H1 (cell line): ENCODE data around the gene TNFRSF8. TPM values are rescaled to one million over a fixed set of nuclear protein-coding genes. Genes with fewer than 3 reads are reported as not detected.

Source experiments
- CTCF ChIA-PET: fragments of 300-600 bp; sonication (Branson Sonifier 250); formaldehyde crosslinking; loops from one replicate; lab custom pipeline; 2021; ENCODE audit not compliant: partially characterized antibody; lab: Charles Lee
- POLR2A ChIA-PET: fragments of 300-600 bp; sonication (Branson Sonifier 250); formaldehyde crosslinking; loops from one replicate; lab custom pipeline; 2021; ENCODE audit warnings: inconsistent platforms; ENCODE audit not compliant: partially characterized antibody; lab: Charles Lee
- DNase-seq, 2 experiments: peaks; one replicate each; pipeline versions ENCODE4 v3.0.0 to v3.0.0-alpha.2; 2010 to 2022; ENCODE audit warnings: low spot score in 2 of 2, low read depth in 1 of 2, mixed read lengths in 1 of 2
- FAIRE-seq: peaks from 2 replicates; lab custom pipeline; 2011; peaks lifted over from hg19 to GRCh38; lab: Jason Lieb, UNC
- H2AFZ ChIP-seq: 2 replicates; pipeline ENCODE4 v1.8.1; 2012; ENCODE audit warnings: low read length, inconsistent platforms
- H2AK5ac ChIP-seq: 2 replicates; pipeline ENCODE4 v1.6.1; 2013; ENCODE audit warnings: low read depth, low read length
- H2BK120ac ChIP-seq: replicated peaks from 2 replicates; pipeline ENCODE3; 2013; ENCODE audit warnings: low read depth, low read length, inconsistent platforms
- H2BK12ac ChIP-seq: 2 replicates; pipeline ENCODE4 v1.6.1; 2013; ENCODE audit warnings: low read depth, low read length
- H2BK15ac ChIP-seq: 2 replicates; pipeline ENCODE4 v1.6.1; 2013; ENCODE audit warnings: low read length
- H2BK20ac ChIP-seq: 2 replicates; pipeline ENCODE4 v1.6.1; 2013; ENCODE audit warnings: low read length
- H2BK5ac ChIP-seq: 2 replicates; pipeline ENCODE4 v1.6.1; 2013; ENCODE audit warnings: low read depth, low read length
- H3K14ac ChIP-seq: 2 replicates; pipeline ENCODE4 v1.6.1; 2013; ENCODE audit warnings: inconsistent platforms; ENCODE audit not compliant: insufficient read length
- H3K18ac ChIP-seq: 2 replicates; pipeline ENCODE4 v1.6.1; 2013; ENCODE audit warnings: low read length; ENCODE audit errors: extremely low read depth
- H3K23ac ChIP-seq: 2 replicates; pipeline ENCODE4 v1.6.1; 2013; ENCODE audit warnings: inconsistent platforms; ENCODE audit not compliant: insufficient read length
- H3K23me2 ChIP-seq: 2 replicates; pipeline ENCODE4 v1.6.1; 2013; ENCODE audit warnings: low read depth, low read length
- H3K27ac ChIP-seq: 2 replicates; pipeline ENCODE4 v1.6.1; 2011; ENCODE audit warnings: low read depth, low read length, inconsistent platforms
- H3K27me3 ChIP-seq, 4 experiments: replicated peaks in 1 of 4; 1 replicate in 1 of 4; 2 replicates in 3 of 4; pipeline versions ENCODE4 v1.6.1 to v1.8.1; 2011 to 2013; ENCODE audit warnings: low read length in 3 of 4, mild to moderate bottlenecking in 3 of 4, inconsistent platforms in 2 of 4, mixed read lengths in 2 of 4, moderate library complexity in 1 of 4; ENCODE audit not compliant: control insufficient read depth in 3 of 4, insufficient read depth in 3 of 4; ENCODE audit errors: extremely low read depth in 1 of 4
- H3K36me3 ChIP-seq, 4 experiments: 2 replicates each; pipeline versions ENCODE4 v1.6.1 to v1.8.1; 2011 to 2013; ENCODE audit warnings: mild to moderate bottlenecking in 4 of 4, low read length in 3 of 4, moderate library complexity in 2 of 4, control low read depth in 1 of 4, inconsistent platforms in 1 of 4; ENCODE audit not compliant: insufficient read depth in 4 of 4, control insufficient read depth in 2 of 4
- H3K4ac ChIP-seq: replicated peaks from 2 replicates; pipeline ENCODE3; 2013; ENCODE audit warnings: low read length, low read depth, mixed read lengths, inconsistent platforms; ENCODE audit not compliant: insufficient read length
- H3K4me1 ChIP-seq, 4 experiments: replicated peaks in 1 of 4; 1 replicate in 1 of 4; 2 replicates in 3 of 4; pipeline versions ENCODE4 v1.6.1 to v1.8.1; 2011 to 2013; ENCODE audit warnings: low read length in 3 of 4, inconsistent platforms in 2 of 4, mixed read lengths in 1 of 4; ENCODE audit not compliant: insufficient read depth in 4 of 4, control insufficient read depth in 3 of 4
- H3K4me2 ChIP-seq, 2 experiments: 2 replicates each; pipeline versions ENCODE4 v1.6.1 to v1.8.1; 2011 to 2013; ENCODE audit warnings: low read depth in 2 of 2, low read length in 2 of 2, control low read depth in 1 of 2, inconsistent platforms in 1 of 2, mild to moderate bottlenecking in 1 of 2; ENCODE audit not compliant: insufficient read depth in 1 of 2
- H3K4me3 ChIP-seq, 4 experiments: fragments of 200-600, 300-600 bp in 1 of 4; sonication (generic), shearing (Covaris generic), sonication (Bioruptor Twin) in 1 of 4; 2 replicates each; pipeline versions ENCODE4 v1.5.1 to v1.8.1; 2011 to 2016; ENCODE audit warnings: low read length in 4 of 4, low read depth in 3 of 4, control low read depth in 2 of 4, inconsistent platforms in 2 of 4, mild to moderate bottlenecking in 2 of 4, mixed read lengths in 1 of 4, moderate library complexity in 1 of 4; ENCODE audit not compliant: insufficient read depth in 2 of 4; ENCODE audit errors: extremely low read depth in 1 of 4
- H3K56ac ChIP-seq: replicated peaks from 2 replicates; pipeline ENCODE3; 2013; ENCODE audit warnings: low read depth, mild to moderate bottlenecking, mixed read lengths, low read length, inconsistent platforms; ENCODE audit not compliant: insufficient read length
- H3K79me1 ChIP-seq: 2 replicates; pipeline ENCODE4 v1.6.1; 2013; ENCODE audit warnings: low read depth, low read length, control low read depth
- H3K79me2 ChIP-seq, 2 experiments: 2 replicates each; pipeline versions ENCODE4 v1.6.1 to v1.8.1; 2012 to 2013; ENCODE audit warnings: low read length in 2 of 2, mild to moderate bottlenecking in 2 of 2, inconsistent platforms in 1 of 2; ENCODE audit not compliant: insufficient read depth in 2 of 2, control insufficient read depth in 1 of 2
- H3K9ac ChIP-seq, 4 experiments: replicated peaks in 1 of 4; 1 replicate in 1 of 4; 2 replicates in 3 of 4; pipeline versions ENCODE4 v1.6.1 to v1.8.1; 2011 to 2013; ENCODE audit warnings: low read depth in 3 of 4, low read length in 3 of 4, control low read depth in 2 of 4, mild to moderate bottlenecking in 2 of 4, moderate library complexity in 2 of 4, inconsistent platforms in 1 of 4; ENCODE audit errors: extremely low read depth in 1 of 4
- H3K9me3 ChIP-seq, 2 experiments: 2 replicates each; pipeline versions ENCODE4 v1.6.1 to v1.8.1; 2012 to 2013; ENCODE audit warnings: mild to moderate bottlenecking in 2 of 2, moderate library complexity in 2 of 2, control low read depth in 1 of 2, inconsistent platforms in 1 of 2, low read depth in 1 of 2, low read length in 1 of 2, mixed read lengths in 1 of 2; ENCODE audit not compliant: insufficient read depth in 2 of 2
- H4K20me1 ChIP-seq, 2 experiments: replicated peaks in 1 of 2; 2 replicates each; pipeline versions ENCODE3 to v1.8.1; 2011 to 2013; ENCODE audit warnings: inconsistent platforms in 2 of 2, low read length in 2 of 2, mild to moderate bottlenecking in 1 of 2; ENCODE audit not compliant: insufficient read depth in 2 of 2, control insufficient read depth in 1 of 2
- H4K5ac ChIP-seq: 2 replicates; pipeline ENCODE4 v1.6.1; 2013; ENCODE audit warnings: low read length, low read depth, mixed read lengths, inconsistent platforms; ENCODE audit not compliant: insufficient read length
- H4K8ac ChIP-seq: 2 replicates; pipeline ENCODE4 v1.8.0; 2013; ENCODE audit warnings: mild to moderate bottlenecking, moderate library complexity, low read length, inconsistent platforms; ENCODE audit not compliant: insufficient read depth; ENCODE audit errors: extremely low read depth
- H4K91ac ChIP-seq: replicated peaks from 2 replicates; pipeline ENCODE3; 2013; ENCODE audit warnings: low read length, mixed read lengths, inconsistent platforms; ENCODE audit not compliant: insufficient read length
- CBX5 ChIP-seq: fragments of 300-800, 300-1000 bp; sonication (generic); IDR thresholded peaks from 2 replicates; pipeline ENCODE4 v1.7.1; 2016; ENCODE audit warnings: antibody characterized with exemption, low read length, low read depth
- CREB1 ChIP-seq: IDR thresholded peaks from 2 replicates; pipeline ENCODE4 v1.6.1; 2012; ENCODE audit warnings: inconsistent platforms
- CTCF ChIP-seq, 3 experiments: IDR thresholded peaks; 1 replicate in 2 of 3; 2 replicates in 1 of 3; pipeline versions ENCODE4 v1.5.1 to v1.6.1; 2011; ENCODE audit warnings: low read length in 3 of 3, mild to moderate bottlenecking in 3 of 3, inconsistent platforms in 2 of 3, low read depth in 1 of 3, moderate library complexity in 1 of 3; ENCODE audit not compliant: insufficient read depth in 1 of 3; ENCODE audit errors: control extremely low read depth in 1 of 3
- E2F6 ChIP-seq: IDR thresholded peaks from 2 replicates; pipeline ENCODE4 v1.6.1; 2012; ENCODE audit warnings: inconsistent platforms
- POLR2A ChIP-seq, 2 experiments: IDR thresholded peaks; 1 replicate in 1 of 2; 2 replicates in 1 of 2; pipeline ENCODE4 v1.6.1; 2011; ENCODE audit warnings: low read depth in 2 of 2, low read length in 2 of 2, mild to moderate bottlenecking in 2 of 2; ENCODE audit errors: control extremely low read depth in 1 of 2
- SP4 ChIP-seq: IDR thresholded peaks from 2 replicates; pipeline ENCODE4 v1.6.1; 2012; ENCODE audit warnings: low read length, inconsistent platforms
- SRF ChIP-seq: IDR thresholded peaks from 2 replicates; pipeline ENCODE4 v1.6.1; 2011; ENCODE audit warnings: mild to moderate bottlenecking, low read depth, low read length, moderate library complexity
- YY1 ChIP-seq: IDR thresholded peaks from 2 replicates; pipeline ENCODE4 v1.6.1; 2011; ENCODE audit warnings: low read depth, mild to moderate bottlenecking, low read length
- WGBS, 2 experiments: shearing (Covaris generic) in 1 of 2; methylation state at CpG; one replicate each; pipeline versions ENCODE4 v1.1.6 to v1.1.7; 2013 to 2015; ENCODE audit warnings: low lambda C conversion rate in 2 of 2, mixed read lengths in 2 of 2, inconsistent platforms in 1 of 2, low coverage in 1 of 2, missing lambda C conversion rate in 1 of 2; ENCODE audit not compliant: insufficient replicate concordance in 2 of 2, insufficient coverage in 1 of 2, insufficient read length in 1 of 2; ENCODE audit errors: extremely low coverage in 1 of 2, missing lambda C conversion rate in 1 of 2; 5-methylcytosine and 5-hydroxymethylcytosine counted together
- polyA plus RNA-seq, 7 experiments: library from polyadenylated mRNA; depleted of rRNA in 3 of 7; stranded (reverse) in 5 of 7; unstranded in 2 of 7; fragments of >200 nt in 5 of 7; fragments of 200-250 nt in 2 of 7; gene quantifications; 1 replicate in 5 of 7; 2 replicates in 1 of 7; 4 replicates in 1 of 7; pipeline versions ENCODE4 v1.2.1 to v1.2.3, GENCODE V29; 2011 to 2013; ENCODE audit warnings: missing spikeins in 2 of 7, mixed read lengths in 2 of 7
- total RNA-seq: library from RNA; stranded (reverse); fragmentation: NEBNext Ultra II Directional; extraction: Animal tissue kit (Norgen Biotek cat#: 25700); gene quantifications from 2 replicates; pipeline ENCODE4 v1.2.1, GENCODE V29; 2021

TNFRSF8 gene
- total and polyA plus RNA-seq, 2 of the 8 experiments (the other 6 are each of a cell fraction or from before 2014, with no cell fraction given): 23.2 to 32.7 TPM

- Histone ChIP-seq H3K4me1 (peaks cover 0 to 11% (median 5%) of the 10 kb centered on the region in 4 experiments; a peak in 6 of 7 replicates), H3K4me2 (no peak overlapping the region)
- DNase-seq: no peak
These were observed 123.0 kb downstream of the TNFRSF8 start for GRCh38 chr1:12185918-12186678.

More at GRCh38 chr1:12185918-12186678, 123.0 kb downstream of the TNFRSF8 start:
- Histone ChIP-seq H3K27ac (no peak overlapping the region), H3K79me1 (no peaks in the 10 kb centered on the region), H2BK20ac (0 out of 2 replicates have a peak overlapping the region, but pooled peaks have one; percentile 18), H3K9ac (no peak overlapping the region), H3K23ac (no peak overlapping the region), H4K20me1 (no peaks in the 10 kb centered on the region), H2BK15ac (no peak overlapping the region), H4K91ac (no peak overlapping the region), H3K79me2 (no peaks in the 10 kb centered on the region), H3K18ac (no peak overlapping the region), H3K56ac (no peak overlapping the region), H3K9me3 (peaks cover 0 to 13% of the 10 kb centered on the region in 2 experiments; a peak in 1 of 4 replicates), H2AFZ (no peak overlapping the region), H3K36me3 (no peaks in the 10 kb centered on the region), H4K5ac (no peak overlapping the region), H3K4me3 (no peak overlapping the region), H3K23me2 (no peaks in the 10 kb centered on the region), H3K27me3 (no peaks in the 10 kb centered on the region), H4K8ac (no peak overlapping the region), H3K4ac (peak overlapping the region; percentile 5), H2AK5ac (0 out of 2 replicates have a peak overlapping the region, but pooled peaks have one; percentile 2), H2BK120ac (no peak overlapping the region), H2BK5ac (no peak overlapping the region), H2BK12ac (peak overlapping the region; percentile 77; the same call in 1 of the 2 replicates), H3K14ac (no peak overlapping the region)
- ChIA-PET POLR2A (interaction anchor here (2.2 kb wide), 1 partner anchor 9 kb away, joined by 10 read pairs; no protein-coding TSS in a partner anchor), CTCF (interaction anchor here (7.4 to 9.7 kb wide), 2 partner anchors 17 to 61 kb away, joined by 61 to 165 read pairs; no protein-coding TSS in a partner anchor)
- no peak for FAIRE-seq
- WGBS, 2 experiments: 80% methylated on average over 12 of the region's 13 CpGs; no CpG with 5 or more reads in 1 of the 2 experiments
- TF ChIP-seq E2F6 (no peak), CBX5 (no peak), SP4 (no peak), POLR2A (IDR thresholded peaks at IDR 0.05; ENCODE audit: control extremely low read depth in 1 of 2, low read depth in 2 of 2, low read length in 2 of 2) (no peak), YY1 (no peak), CTCF (IDR thresholded peaks at IDR 0.05; ENCODE audit: control extremely low read depth in 1 of 3, insufficient read depth in 1 of 3, low read depth in 1 of 3, low read length in 3 of 3) (no peak), CREB1 (no peak), SRF (no peak)
